GM18868 (cell line): ENCODE results near the gene KISS1.

Source experiments
- ATAC-seq: cut with Tn5 transposase; IDR thresholded peaks from one replicate; pipeline ENCODE4 v1.9.1; 2021; ENCODE audit warnings: mild to moderate bottlenecking, moderate library complexity; ENCODE audit not compliant: unreplicated experiment

Gene KISS1

GRCh38 chr1:204142032-204142974 lies 54.0 kb downstream of the KISS1 start:
- ATAC-seq: no peak

GRCh38 chr1:204141131-204141530 lies 55.2 kb downstream of the KISS1 start:
- no peak for ATAC-seq
